GM12891 (cell line): Measurements from ENCODE around the gene RPS5.

Experiments used
- PAX5 ChIP-seq: IDR thresholded peaks from 2 replicates; pipeline ENCODE4 v1.6.1; 2011; ENCODE audit warnings: low read length, moderate library complexity, mild to moderate bottlenecking; ENCODE audit not compliant: insufficient read depth, severe bottlenecking
- POLR2A ChIP-seq: IDR thresholded peaks from 2 replicates; pipeline ENCODE4 v1.6.1; 2011; ENCODE audit warnings: low read depth, low read length, control low read depth
- POLR2AphosphoS5 ChIP-seq: IDR thresholded peaks from 2 replicates; pipeline ENCODE4 v1.6.1; 2011; ENCODE audit warnings: low read depth, low read length, control low read depth
- POU2F2 ChIP-seq: IDR thresholded peaks from 2 replicates; pipeline ENCODE4 v1.6.1; 2011; ENCODE audit warnings: low read depth, mild to moderate bottlenecking, control low read depth, low read length, moderate library complexity
- SPI1 ChIP-seq: IDR thresholded peaks from 2 replicates; pipeline ENCODE4 v1.6.1; 2011; ENCODE audit warnings: low read depth, low read length, control low read depth
- TAF1 ChIP-seq: IDR thresholded peaks from 2 replicates; pipeline ENCODE4 v1.6.1; 2011; ENCODE audit warnings: low read depth, low read length, control low read depth

DNA sequence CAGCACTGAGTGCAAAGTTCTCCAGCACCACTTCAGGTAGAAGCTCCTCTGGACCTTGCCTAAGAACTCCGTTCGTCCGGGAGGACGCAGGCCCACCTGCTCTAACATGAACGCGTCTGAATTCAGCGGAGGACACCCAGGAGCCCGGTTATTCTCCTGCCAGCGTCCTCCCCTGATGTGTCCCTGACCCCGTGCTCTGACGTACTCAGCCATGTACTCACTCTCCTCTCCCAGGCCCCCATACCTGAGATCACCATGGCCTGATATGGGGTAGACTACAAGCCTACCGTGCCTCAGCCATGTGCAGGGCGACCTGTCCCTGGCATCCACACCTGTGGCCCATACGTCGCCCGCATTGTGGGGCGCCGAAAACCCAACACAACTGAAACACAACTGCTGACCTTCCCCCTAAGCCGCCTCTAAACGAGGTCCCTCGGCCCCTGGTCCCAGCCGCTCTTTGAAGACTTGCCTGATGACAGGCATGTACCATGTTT is 20.6 kb downstream of the RPS5 start:
- TF ChIP-seq POLR2A (no peak), POLR2AphosphoS5 (no peak), TAF1 (no peak), POU2F2 (no peak), SPI1 (no peak), PAX5 (no peak)
